Endothelial cell of umbilical vein (primary cell): Measurements from ENCODE around the gene UBE2G1. TPM values are rescaled to one million over a fixed set of nuclear protein-coding genes. Genes with fewer than 3 reads are reported as not detected.

Source experiments
- BruUV-seq: library from RNA; stranded (reverse); fragments of 400-500 nt; replicated peaks from 2 replicates; lab custom pipeline; 2021; lab: Mats Ljungman, UMichigan
- CTCF ChIA-PET: fragments of 300-600, 350-600 bp; sonication (Branson Sonifier 250); formaldehyde crosslinking; loops from one replicate; lab custom pipeline; 2021; ENCODE audit warnings: antibody characterized with exemption, inconsistent platforms; lab: Charles Lee
- POLR2A ChIA-PET: fragments of 300-600, 350-600 bp; sonication (Branson Sonifier 250); formaldehyde crosslinking; loops from one replicate; lab custom pipeline; 2021; ENCODE audit warnings: antibody characterized with exemption, inconsistent platforms; lab: Charles Lee
- DNase-seq: peaks from one replicate; pipeline ENCODE4 v3.0.0-alpha.2; 2011; ENCODE audit warnings: low read depth, low spot score
- FAIRE-seq: peaks from 2 replicates; lab custom pipeline; 2011; peaks lifted over from hg19 to GRCh38; lab: Jason Lieb, UNC
- H2AFZ ChIP-seq: 2 replicates; pipeline ENCODE4 v1.6.0; 2012; ENCODE audit warnings: low read depth, low read length, control low read depth, inconsistent platforms
- H3K27ac ChIP-seq: 2 replicates; pipeline ENCODE4 v1.5.1; 2011; ENCODE audit warnings: low read depth, mild to moderate bottlenecking, control low read depth, low read length, moderate library complexity; ENCODE audit not compliant: insufficient read depth
- H3K27me3 ChIP-seq, 2 experiments: 2 replicates each; pipeline versions ENCODE4 v1.6.0 to v1.6.1; 2011; ENCODE audit warnings: low read length in 2 of 2, mixed read lengths in 1 of 2; ENCODE audit not compliant: control insufficient read depth in 2 of 2, insufficient read depth in 2 of 2
- H3K36me3 ChIP-seq, 2 experiments: 2 replicates in 1 of 2; 3 replicates in 1 of 2; pipeline ENCODE4 v1.5.1; 2011; ENCODE audit warnings: low read length in 2 of 2, mild to moderate bottlenecking in 1 of 2, moderate library complexity in 1 of 2; ENCODE audit not compliant: control insufficient read depth in 2 of 2, insufficient read depth in 2 of 2; ENCODE audit errors: extremely low read depth in 1 of 2
- H3K4me1 ChIP-seq: 3 replicates; pipeline ENCODE4 v1.5.1; 2011; ENCODE audit warnings: mild to moderate bottlenecking, low read length; ENCODE audit not compliant: control insufficient read depth, insufficient read depth; ENCODE audit errors: extremely low read depth
- H3K4me2 ChIP-seq: 2 replicates; pipeline ENCODE4 v1.6.1; 2011; ENCODE audit warnings: low read length, control low read depth, mixed read lengths; ENCODE audit not compliant: insufficient read depth
- H3K4me3 ChIP-seq, 3 experiments: fragments of 200-600 bp in 1 of 3; sonication (generic), shearing (Covaris generic) in 1 of 3; replicated peaks in 1 of 3; 2 replicates each; pipeline ENCODE4 v1.5.1; 2011 to 2016; ENCODE audit warnings: control low read depth in 3 of 3, low read length in 3 of 3, mild to moderate bottlenecking in 2 of 3, inconsistent platforms in 1 of 3, low read depth in 1 of 3, moderate library complexity in 1 of 3; ENCODE audit not compliant: insufficient read depth in 1 of 3
- H3K79me2 ChIP-seq: 2 replicates; pipeline ENCODE4 v1.6.0; 2012; ENCODE audit warnings: low read length, inconsistent platforms; ENCODE audit not compliant: control insufficient read depth, insufficient read depth
- H3K9ac ChIP-seq: replicated peaks from 2 replicates; pipeline ENCODE3; 2011; ENCODE audit warnings: low read length, control low read depth; ENCODE audit not compliant: insufficient read depth; ENCODE audit errors: extremely low read depth
- H3K9me1 ChIP-seq: replicated peaks from 3 replicates; pipeline ENCODE4 v1.6.0; 2011; ENCODE audit warnings: mild to moderate bottlenecking, low read length; ENCODE audit not compliant: control insufficient read depth, insufficient read depth; ENCODE audit errors: extremely low read depth
- H3K9me3 ChIP-seq: replicated peaks from 2 replicates; pipeline ENCODE4 v1.5.1; 2012; ENCODE audit warnings: low read length, inconsistent platforms; ENCODE audit not compliant: control insufficient read depth, insufficient read depth
- H4K20me1 ChIP-seq: replicated peaks from 2 replicates; pipeline ENCODE3; 2011; ENCODE audit warnings: mild to moderate bottlenecking, low read length; ENCODE audit not compliant: control insufficient read depth, insufficient read depth; ENCODE audit errors: extremely low read depth
- EZH2 ChIP-seq: IDR thresholded peaks from 2 replicates; pipeline ENCODE4 v1.6.1; 2012; ENCODE audit warnings: borderline replicate concordance, low read depth, mild to moderate bottlenecking, moderate library complexity, low read length, inconsistent platforms; ENCODE audit not compliant: severe bottlenecking
- FOS ChIP-seq: IDR thresholded peaks from 2 replicates; pipeline ENCODE4 v1.6.1; 2011; ENCODE audit warnings: mild to moderate bottlenecking, low read length, moderate library complexity, borderline replicate concordance; ENCODE audit not compliant: insufficient read depth
- GATA2 ChIP-seq: IDR thresholded peaks from 2 replicates; pipeline ENCODE4 v1.7.0; 2011; ENCODE audit warnings: low read depth, mild to moderate bottlenecking, moderate library complexity, mixed read lengths, low read length; ENCODE audit not compliant: insufficient read length, insufficient read depth
- JUN ChIP-seq: IDR thresholded peaks from 2 replicates; pipeline ENCODE4 v1.6.1; 2011; ENCODE audit warnings: borderline replicate concordance, low read depth; ENCODE audit not compliant: insufficient read length, insufficient read depth
- MYC ChIP-seq: IDR thresholded peaks from one replicate; pipeline ENCODE4 v1.6.1; 2011; ENCODE audit warnings: mild to moderate bottlenecking, low read depth, low read length
- POLR2A ChIP-seq: IDR thresholded peaks from 2 replicates; pipeline ENCODE4 v1.6.1; 2012; ENCODE audit warnings: low read depth, mild to moderate bottlenecking, control low read depth, low read length
- POLR2AphosphoS5 ChIP-seq: IDR thresholded peaks from 2 replicates; pipeline ENCODE4 v1.6.1; 2012; ENCODE audit warnings: low read depth, mild to moderate bottlenecking, control low read depth, low read length, moderate library complexity; ENCODE audit not compliant: insufficient read depth
- dilution Hi-C: fragments of 300-500 bp; cut with MboI; formaldehyde crosslinking; loops from one replicate; pipeline ENCODE4 v1.15.0; 2019; ENCODE audit warnings: low sequenced_read_pairs; ENCODE audit not compliant: extremely low pct_ligation_motif_present
- intact Hi-C: fragments of 100-400 bp; cut with micrococcal nuclease; formaldehyde crosslinking; loops from one replicate; pipeline ENCODE4 v1.10.0; 2022
- polyA plus RNA-seq, 4 experiments: library from polyadenylated mRNA; depleted of rRNA in 3 of 4; stranded (reverse) in 3 of 4; unstranded in 1 of 4; fragments of >200 nt; gene quantifications; 2 replicates each; pipeline versions ENCODE4 v1.2.1 to v1.2.3, GENCODE V29; 2011 to 2012; ENCODE audit warnings: missing spikeins in 1 of 4
- total RNA-seq: library from RNA; stranded (reverse); gene quantifications from 2 replicates; pipeline ENCODE4 v1.2.3, GENCODE V29; 2021
- TF ChIP-seq, protein P1 (sequence below), 2 donors: IDR thresholded peaks; 1 replicate in 1 of 2; 2 replicates in 1 of 2; pipeline ENCODE4 v1.5.1; 2011; ENCODE audit warnings: low read length in 2 of 2, mild to moderate bottlenecking in 2 of 2, moderate library complexity in 2 of 2, control low read depth in 1 of 2, inconsistent platforms in 1 of 2, low read depth in 1 of 2; ENCODE audit not compliant: insufficient read depth in 1 of 2; ENCODE audit errors: extremely low read depth in 1 of 2
- TF ChIP-seq, protein P2 (sequence below): IDR thresholded peaks from 2 replicates; pipeline ENCODE4 v1.6.1; 2011; ENCODE audit not compliant: insufficient read depth, insufficient read length

Gene UBE2G1
- total and polyA plus RNA-seq, 2 donors (not counting 3 experiments of a cell fraction or from before 2014, with no cell fraction given), result 29.2 to 79.6 TPM

DNA sequence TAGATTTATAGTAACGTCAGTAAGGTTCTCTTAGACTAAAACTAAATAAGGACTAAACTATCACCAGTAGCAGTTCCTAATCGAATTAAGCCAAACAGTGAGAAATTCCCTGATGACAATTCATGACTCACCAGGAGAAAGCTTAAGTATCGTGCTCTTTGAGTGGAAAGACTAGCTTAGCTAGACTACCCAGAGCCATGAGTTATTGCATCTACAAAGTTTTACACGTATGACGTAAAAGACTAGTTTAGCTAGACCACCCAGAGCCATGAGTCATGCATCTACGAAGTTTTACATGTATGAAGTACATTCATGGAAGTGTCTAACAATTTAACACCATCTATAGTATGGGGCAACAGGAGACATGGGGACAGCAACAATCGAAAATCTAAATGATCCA lies 36.6 kb downstream of the UBE2G1 start:
- CTCF ChIA-PET, result interaction anchor here (0.9 to 1.4 kb wide), 5 partner anchors 8 to 114 kb away, joined by 3 to 8 read pairs (median 5); partner anchors contain the start of gene UBE2G1

More for the DNA sequence above, 36.6 kb downstream of the UBE2G1 start:
- DNase-seq (peak; percentile 54), FAIRE-seq (peak; percentile 63)
- POLR2A ChIA-PET, result interaction anchor here (0.7 kb wide), 1 partner anchor 60 kb away, joined by 4 read pairs; no protein-coding TSS in a partner anchor
- Histone ChIP-seq H3K4me2 (no peak overlapping the region), H3K79me2 (peaks cover 97% of the 10 kb centered on the region), H2AFZ (no peak overlapping the region), H3K27me3 (no peaks in the 10 kb centered on the region), H3K27ac (no peak overlapping the region), H3K4me3 (no peak overlapping the region), H3K36me3 (no peaks in the 10 kb centered on the region), H3K9me1 (no peaks in the 10 kb centered on the region), H3K9me3 (no peaks in the 10 kb centered on the region), H4K20me1 (peaks cover 19% of the 10 kb centered on the region), H3K9ac (no peak overlapping the region), H3K4me1 (peaks cover 8% of the 10 kb centered on the region)
- intact Hi-C loops, result loop anchor here (5.0 kb wide), 1 partner anchor 37 kb away; the partner anchor contains the start of gene UBE2G1
- dilution Hi-C loops, result no loop called here
- no TSS peak for BruUV-seq
- TF ChIP-seq MYC (no peak), JUN (peak; percentile 42), FOS (peak; percentile 54), EZH2 (no peak), POLR2A (no peak), POLR2AphosphoS5 (no peak), GATA2 (no peak)
- TF ChIP-seq, protein P1, sequence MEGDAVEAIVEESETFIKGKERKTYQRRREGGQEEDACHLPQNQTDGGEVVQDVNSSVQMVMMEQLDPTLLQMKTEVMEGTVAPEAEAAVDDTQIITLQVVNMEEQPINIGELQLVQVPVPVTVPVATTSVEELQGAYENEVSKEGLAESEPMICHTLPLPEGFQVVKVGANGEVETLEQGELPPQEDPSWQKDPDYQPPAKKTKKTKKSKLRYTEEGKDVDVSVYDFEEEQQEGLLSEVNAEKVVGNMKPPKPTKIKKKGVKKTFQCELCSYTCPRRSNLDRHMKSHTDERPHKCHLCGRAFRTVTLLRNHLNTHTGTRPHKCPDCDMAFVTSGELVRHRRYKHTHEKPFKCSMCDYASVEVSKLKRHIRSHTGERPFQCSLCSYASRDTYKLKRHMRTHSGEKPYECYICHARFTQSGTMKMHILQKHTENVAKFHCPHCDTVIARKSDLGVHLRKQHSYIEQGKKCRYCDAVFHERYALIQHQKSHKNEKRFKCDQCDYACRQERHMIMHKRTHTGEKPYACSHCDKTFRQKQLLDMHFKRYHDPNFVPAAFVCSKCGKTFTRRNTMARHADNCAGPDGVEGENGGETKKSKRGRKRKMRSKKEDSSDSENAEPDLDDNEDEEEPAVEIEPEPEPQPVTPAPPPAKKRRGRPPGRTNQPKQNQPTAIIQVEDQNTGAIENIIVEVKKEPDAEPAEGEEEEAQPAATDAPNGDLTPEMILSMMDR (IDR thresholded peaks at IDR 0.05; ENCODE audit: extremely low read depth in 1 of 2, insufficient read depth in 1 of 2, low read depth in 1 of 2, low read length in 2 of 2), result no peak
- TF ChIP-seq, protein P2, sequence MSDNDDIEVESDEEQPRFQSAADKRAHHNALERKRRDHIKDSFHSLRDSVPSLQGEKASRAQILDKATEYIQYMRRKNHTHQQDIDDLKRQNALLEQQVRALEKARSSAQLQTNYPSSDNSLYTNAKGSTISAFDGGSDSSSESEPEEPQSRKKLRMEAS, result no peak
